ENCODE measurements around the gene MPST. TPM values are rescaled to one million over a fixed set of nuclear protein-coding genes. Genes with fewer than 3 reads are reported as not detected.

The MPST gene
- total RNA-seq, 2 experiments from 2014 or later, result 28.5 to 33.6 TPM

GRCh38 chr22:37025500-37026070, 6.0 kb downstream of the MPST start:
- H3K4me1 Mint-ChIP-seq (ENCODE audit: low read depth), result peaks cover 10% of the 10 kb centered on the region
- DNase-seq (no peak), ATAC-seq (no peak)
- H3K36me3 Mint-ChIP-seq (ENCODE audit: low read depth), result peaks cover 3% of the 10 kb centered on the region
- no peaks in the 10 kb centered on the region for H3K9me3 Mint-ChIP-seq (ENCODE audit: insufficient read depth)
- H3K4me3 Mint-ChIP-seq, result no peak overlapping the region
- ChIA-PET POLR2A (no interaction called here), CTCF (interaction anchor here (1.1 to 1.9 kb wide), 2 partner anchors 20 to 174 kb away, joined by 5 to 7 read pairs; no protein-coding TSS in a partner anchor)
- H3K27ac Mint-ChIP-seq, result no peak overlapping the region
- peaks cover 2% of the 10 kb centered on the region for H3K27me3 Mint-ChIP-seq (ENCODE audit: low read depth)

- Mint-ChIP-seq H3K9me3 (ENCODE audit: insufficient read depth) (no peaks in the 10 kb centered on the region), H3K27ac (no peak overlapping the region)
- POLR2A ChIA-PET, result interaction anchor here (0.6 kb wide), 1 partner anchor 603 kb away, joined by 3 read pairs; no protein-coding TSS in a partner anchor
Observed at GRCh38 chr22:37026325-37026724, 6.8 kb downstream of the MPST start.

GRCh38 chr22:37027556-37027955, 8.0 kb downstream of the MPST start:
- H3K36me3 Mint-ChIP-seq (ENCODE audit: low read depth), result peaks cover 3% of the 10 kb centered on the region
- H3K27ac Mint-ChIP-seq, result no peak overlapping the region
- H3K4me3 Mint-ChIP-seq, result no peak overlapping the region
- no peaks in the 10 kb centered on the region for H3K4me1 Mint-ChIP-seq (ENCODE audit: low read depth)
- no peaks in the 10 kb centered on the region for H3K27me3 Mint-ChIP-seq (ENCODE audit: low read depth)
- DNase-seq (no peak), ATAC-seq (no peak)
- ChIA-PET CTCF (interaction anchor here (1.4 kb wide), 1 partner anchor 16 kb away, joined by 3 read pairs; no protein-coding TSS in a partner anchor), POLR2A (no interaction called here)
- H3K9me3 Mint-ChIP-seq (ENCODE audit: insufficient read depth), result no peaks in the 10 kb centered on the region

More at GRCh38 chr22:37026325-37026724, 6.8 kb downstream of the MPST start:
- ATAC-seq (no peak), DNase-seq (no peak)
- peaks cover 3% of the 10 kb centered on the region for H3K36me3 Mint-ChIP-seq (ENCODE audit: low read depth)
- CTCF ChIA-PET, result interaction anchor here (1.9 kb wide), 1 partner anchor 19 kb away, joined by 7 read pairs; no protein-coding TSS in a partner anchor
- H3K4me3 Mint-ChIP-seq, result no peak overlapping the region
- H3K4me1 Mint-ChIP-seq (ENCODE audit: low read depth), result peaks cover 5% of the 10 kb centered on the region
- H3K27me3 Mint-ChIP-seq (ENCODE audit: low read depth), result peaks cover 2% of the 10 kb centered on the region

DNA sequence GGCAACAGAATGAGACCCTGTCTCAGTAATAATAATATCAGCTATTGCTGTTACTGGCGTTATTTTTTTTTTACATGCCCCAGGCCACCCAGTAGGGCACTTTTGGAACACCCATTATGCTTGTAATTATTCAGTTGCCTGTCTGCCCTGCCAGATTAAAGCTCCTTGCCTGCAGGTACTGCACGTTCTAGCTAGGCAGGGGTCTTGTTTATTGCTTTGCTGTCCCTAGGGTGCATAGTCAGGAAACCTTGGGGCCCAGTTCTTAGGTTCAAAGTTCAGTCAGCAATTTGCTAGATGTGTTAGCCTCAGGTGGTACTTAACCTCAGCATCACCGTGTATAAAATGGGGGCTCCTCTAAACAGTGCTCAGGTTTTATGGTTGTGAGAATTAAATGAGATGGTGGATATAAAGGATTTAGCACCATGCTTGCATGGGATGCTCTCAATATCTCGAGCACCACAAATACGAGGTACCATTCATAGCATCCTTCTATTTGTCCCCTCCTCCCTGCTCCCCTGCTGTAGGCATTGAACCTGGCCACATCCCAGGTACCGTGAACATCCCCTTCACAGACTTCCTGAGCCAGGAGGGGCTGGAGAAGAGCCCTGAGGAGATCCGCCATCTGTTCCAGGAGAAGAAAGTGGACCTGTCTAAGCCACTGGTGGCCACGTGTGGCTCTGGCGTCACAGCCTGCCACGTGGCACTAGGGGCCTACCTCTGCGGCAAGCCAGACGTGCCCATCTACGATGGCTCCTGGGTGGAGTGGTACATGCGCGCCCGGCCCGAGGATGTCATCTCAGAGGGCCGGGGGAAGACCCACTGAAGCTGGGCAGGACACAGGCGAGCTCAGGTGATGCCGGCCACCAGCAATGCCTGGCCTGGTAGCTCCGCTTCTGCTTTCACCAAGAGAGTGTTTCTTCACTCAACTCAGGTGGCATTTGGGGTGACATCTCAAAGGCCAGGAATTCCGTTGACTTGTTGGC, 9.4 kb downstream of the MPST start:
- ChIA-PET CTCF (interaction anchor here (1.2 to 1.6 kb wide), 5 partner anchors 14 to 51 kb away, joined by 3 to 6 read pairs (median 3); no protein-coding TSS in a partner anchor), POLR2A (interaction anchor here (0.6 kb wide), 1 partner anchor 747 kb away, joined by 3 read pairs; no protein-coding TSS in a partner anchor)
- no peak for DNase-seq
- no peaks in the 10 kb centered on the region for H3K9me3 Mint-ChIP-seq (ENCODE audit: insufficient read depth)
- no peak for ATAC-seq
- no peaks in the 10 kb centered on the region for H3K4me1 Mint-ChIP-seq (ENCODE audit: low read depth)
- H3K4me3 Mint-ChIP-seq, result no peak overlapping the region
- no peaks in the 10 kb centered on the region for H3K27me3 Mint-ChIP-seq (ENCODE audit: low read depth)
- peaks cover 3% of the 10 kb centered on the region for H3K36me3 Mint-ChIP-seq (ENCODE audit: low read depth)
- H3K27ac Mint-ChIP-seq, result no peak overlapping the region

GRCh38 chr22:37030560-37031281, 11.2 kb downstream of the MPST start:
- H3K36me3 Mint-ChIP-seq (ENCODE audit: low read depth), result peaks cover 2% of the 10 kb centered on the region
- ATAC-seq, result no peak

DNA sequence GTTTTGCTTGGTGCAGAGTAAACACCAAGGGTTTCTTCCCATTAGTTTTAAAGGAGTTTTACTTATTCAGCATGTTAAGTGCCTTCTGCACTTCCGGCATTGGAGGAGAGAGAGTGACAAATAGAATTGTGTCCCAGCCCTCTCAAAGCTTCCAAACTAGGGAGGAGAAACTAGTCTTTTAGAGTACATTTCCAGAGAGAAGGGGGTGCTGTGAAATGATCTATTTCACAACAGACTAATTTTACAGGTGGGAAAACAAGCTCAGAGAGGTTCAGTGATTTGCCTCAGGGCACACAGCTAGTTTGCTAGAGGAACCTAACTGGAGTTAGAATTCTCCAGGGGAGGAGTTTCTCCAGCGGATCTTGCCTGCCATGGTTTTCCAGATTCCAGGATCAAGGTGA, 12.6 kb downstream of the MPST start:
- H3K9me3 Mint-ChIP-seq (ENCODE audit: insufficient read depth), result no peaks in the 10 kb centered on the region
- no peak overlapping the region for H3K27ac Mint-ChIP-seq
- peaks cover 9% of the 10 kb centered on the region for H3K27me3 Mint-ChIP-seq (ENCODE audit: low read depth)
- DNase-seq (no peak), ATAC-seq (no peak)
- CTCF ChIA-PET, result interaction anchor here (1.0 kb wide), 1 partner anchor 11 kb away, joined by 4 read pairs; no protein-coding TSS in a partner anchor
- H3K4me3 Mint-ChIP-seq, result no peak overlapping the region
- H3K4me1 Mint-ChIP-seq (ENCODE audit: low read depth), result no peaks in the 10 kb centered on the region
- POLR2A ChIA-PET, result no interaction called here
- H3K36me3 Mint-ChIP-seq (ENCODE audit: low read depth), result peaks cover 1% of the 10 kb centered on the region

More at GRCh38 chr22:37030560-37031281, 11.2 kb downstream of the MPST start:
- no peak for DNase-seq
- no peak overlapping the region for H3K4me3 Mint-ChIP-seq
- peaks cover 5% of the 10 kb centered on the region for H3K27me3 Mint-ChIP-seq (ENCODE audit: low read depth)
- ChIA-PET POLR2A (no interaction called here), CTCF (interaction anchor here (1.2 to 1.6 kb wide), 2 partner anchors 15 to 19 kb away, joined by 3 to 6 read pairs; no protein-coding TSS in a partner anchor)
- H3K4me1 Mint-ChIP-seq (ENCODE audit: low read depth), result no peaks in the 10 kb centered on the region
- no peak overlapping the region for H3K27ac Mint-ChIP-seq
- H3K9me3 Mint-ChIP-seq (ENCODE audit: insufficient read depth), result no peaks in the 10 kb centered on the region

DNA sequence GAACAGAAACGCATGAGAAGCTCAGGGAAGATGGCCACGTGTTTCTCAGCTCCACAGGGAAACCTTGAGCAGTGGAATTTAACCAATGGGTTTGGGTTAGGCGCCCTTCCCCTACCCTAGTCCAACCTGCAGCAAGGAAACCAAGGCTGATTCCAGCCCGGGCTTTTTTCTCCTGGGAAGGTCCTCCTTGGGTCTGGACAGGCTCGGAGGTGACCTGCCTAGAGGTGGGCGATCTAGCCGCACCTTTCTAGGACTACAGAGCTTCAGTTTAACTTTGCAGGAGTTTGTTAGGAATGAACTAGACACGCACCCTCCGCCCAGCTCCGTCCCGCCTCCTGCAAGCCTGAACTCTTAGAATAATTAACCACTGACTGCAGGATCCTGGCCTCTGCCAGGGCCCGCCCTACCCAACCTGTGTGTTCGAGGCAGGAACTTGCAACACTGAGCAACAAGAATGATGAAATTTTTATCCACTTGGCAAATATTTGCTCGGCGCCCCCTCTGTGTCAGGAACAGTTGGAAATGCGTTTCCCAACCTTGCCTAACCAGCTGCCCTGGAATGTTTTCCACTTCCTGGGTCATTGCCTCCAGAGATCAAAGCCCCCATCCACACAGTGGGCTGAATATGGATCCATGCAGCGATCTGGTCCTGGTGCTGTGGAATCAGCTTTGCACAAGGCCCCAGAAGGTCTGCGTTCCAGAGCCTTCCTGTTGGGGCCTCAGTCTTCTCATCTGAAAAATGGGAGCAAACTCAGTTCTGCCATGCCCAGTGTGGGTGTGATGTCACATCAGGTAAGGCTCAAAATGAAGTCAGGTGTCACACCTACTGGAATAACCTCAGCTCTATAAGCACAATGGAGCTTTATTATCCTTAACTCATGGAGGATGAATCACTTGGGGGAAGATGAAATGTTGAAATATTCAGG, 13.3 kb downstream of the MPST start:
- Mint-ChIP-seq H3K9me3 (ENCODE audit: insufficient read depth) (no peaks in the 10 kb centered on the region), H3K27me3 (ENCODE audit: low read depth) (peaks cover 14% of the 10 kb centered on the region), H3K4me3 (no peak overlapping the region), H3K36me3 (ENCODE audit: low read depth) (no peaks in the 10 kb centered on the region), H3K27ac (no peak overlapping the region), H3K4me1 (ENCODE audit: low read depth) (no peaks in the 10 kb centered on the region)
- ChIA-PET CTCF (interaction anchor here (1.0 to 1.3 kb wide), 2 partner anchors 11 to 12 kb away, joined by 4 to 5 read pairs; no protein-coding TSS in a partner anchor), POLR2A (no interaction called here)
- no peak for ATAC-seq
- DNase-seq, result no peak

DNA sequence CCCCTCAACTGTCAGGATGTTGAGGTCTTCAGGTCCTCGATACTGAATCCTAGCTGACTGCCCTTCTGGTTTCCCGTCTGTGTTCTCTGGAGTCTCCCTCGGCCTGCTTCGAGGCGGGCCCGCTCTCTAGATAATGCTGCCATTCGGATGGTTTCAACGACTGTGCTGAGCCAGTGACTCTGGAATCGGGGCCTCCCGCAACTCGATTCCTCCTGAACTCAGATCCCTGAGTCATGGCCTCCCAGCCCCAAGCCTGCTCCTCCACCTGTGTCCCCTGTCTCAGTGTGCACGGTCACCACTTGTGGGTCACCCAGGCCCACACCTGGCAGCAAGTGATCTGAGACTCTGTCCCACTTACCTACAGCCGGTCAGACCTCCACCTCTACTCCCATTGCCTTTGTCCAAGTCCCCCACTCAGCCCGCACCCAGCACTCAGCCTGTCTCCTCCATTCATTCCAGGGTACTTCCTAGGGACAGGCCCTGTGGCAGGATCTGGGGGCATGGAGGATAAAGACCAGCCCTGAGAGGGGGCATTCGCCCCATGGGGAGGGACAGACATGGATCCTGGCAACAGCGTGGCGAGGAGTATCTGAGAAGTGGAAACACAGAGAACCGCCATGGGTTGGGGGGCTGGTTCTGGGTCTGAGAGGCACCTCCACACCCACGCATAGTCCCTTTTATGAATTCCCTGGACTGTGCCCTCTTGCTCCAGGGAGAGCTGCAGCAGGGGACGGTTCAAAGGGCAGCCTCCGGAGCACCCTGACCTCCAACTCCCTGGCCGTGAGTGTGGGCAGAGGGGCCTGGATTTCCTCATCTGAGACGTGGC, 14.3 kb downstream of the MPST start:
- Mint-ChIP-seq H3K4me3 (no peak overlapping the region), H3K36me3 (ENCODE audit: low read depth) (no peaks in the 10 kb centered on the region), H3K27me3 (ENCODE audit: low read depth) (peaks cover 14% of the 10 kb centered on the region), H3K9me3 (ENCODE audit: insufficient read depth) (no peaks in the 10 kb centered on the region), H3K27ac (no peak overlapping the region), H3K4me1 (ENCODE audit: low read depth) (no peaks in the 10 kb centered on the region)
- DNase-seq (no peak), ATAC-seq (no peak)
- CTCF ChIA-PET, result interaction anchor here (1.3 kb wide), 1 partner anchor 11 kb away, joined by 5 read pairs; no protein-coding TSS in a partner anchor
- POLR2A ChIA-PET, result no interaction called here

DNA sequence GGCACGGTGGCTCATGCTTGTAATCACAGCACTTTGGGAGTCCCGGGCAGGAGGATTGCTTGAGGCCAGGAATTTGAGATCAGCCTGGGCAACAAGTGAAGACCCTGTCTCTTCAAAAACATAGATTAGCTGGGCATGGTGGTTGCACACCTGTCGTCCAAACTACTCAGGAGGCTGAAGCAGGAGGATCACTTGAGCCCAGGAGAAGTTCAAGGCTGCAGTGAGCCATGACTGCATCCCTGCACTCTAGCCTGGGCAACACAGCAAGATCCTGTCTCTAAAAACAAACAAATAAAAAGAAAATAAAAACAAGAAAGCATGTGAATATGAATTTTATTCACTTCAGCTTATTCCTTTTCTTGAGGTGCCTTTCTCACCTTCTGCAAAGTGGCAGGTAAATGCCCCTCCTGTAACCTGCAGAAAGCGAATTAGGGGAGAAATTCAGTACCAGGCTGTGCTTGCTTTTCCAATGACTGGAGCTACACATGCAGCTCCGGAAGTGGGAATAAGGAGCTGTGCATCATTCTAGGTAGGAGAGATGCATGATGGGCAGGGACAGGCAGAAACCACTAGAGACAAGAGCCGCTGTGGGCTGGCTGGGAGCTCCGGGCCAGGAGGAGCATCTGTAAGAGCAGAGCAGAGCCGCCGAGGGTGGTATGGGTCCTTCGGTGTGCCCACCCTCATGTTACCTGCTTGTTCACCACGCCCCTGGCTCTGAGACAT, 17.3 kb downstream of the MPST start:
- Mint-ChIP-seq H3K9me3 (ENCODE audit: insufficient read depth) (no peaks in the 10 kb centered on the region), H3K36me3 (ENCODE audit: low read depth) (no peaks in the 10 kb centered on the region), H3K27ac (no peak overlapping the region), H3K4me1 (ENCODE audit: low read depth) (peaks cover 9% of the 10 kb centered on the region), H3K27me3 (ENCODE audit: low read depth) (peaks cover 23% of the 10 kb centered on the region), H3K4me3 (no peak overlapping the region)
- DNase-seq (no peak), ATAC-seq (no peak)
- ChIA-PET POLR2A (no interaction called here), CTCF (interaction anchor here (1.4 to 3.2 kb wide), 2 partner anchors 8 to 16 kb away, joined by 5 to 13 read pairs; partner anchors contain the start of gene MPST)
